ENCODE measurements around the gene C1GALT1. TPM values are rescaled to one million over a fixed set of nuclear protein-coding genes. Genes with fewer than 3 reads are reported as not detected.

Gene C1GALT1
- total RNA-seq, 1 donor from 2014 or later, result 25.2 TPM

DNA sequence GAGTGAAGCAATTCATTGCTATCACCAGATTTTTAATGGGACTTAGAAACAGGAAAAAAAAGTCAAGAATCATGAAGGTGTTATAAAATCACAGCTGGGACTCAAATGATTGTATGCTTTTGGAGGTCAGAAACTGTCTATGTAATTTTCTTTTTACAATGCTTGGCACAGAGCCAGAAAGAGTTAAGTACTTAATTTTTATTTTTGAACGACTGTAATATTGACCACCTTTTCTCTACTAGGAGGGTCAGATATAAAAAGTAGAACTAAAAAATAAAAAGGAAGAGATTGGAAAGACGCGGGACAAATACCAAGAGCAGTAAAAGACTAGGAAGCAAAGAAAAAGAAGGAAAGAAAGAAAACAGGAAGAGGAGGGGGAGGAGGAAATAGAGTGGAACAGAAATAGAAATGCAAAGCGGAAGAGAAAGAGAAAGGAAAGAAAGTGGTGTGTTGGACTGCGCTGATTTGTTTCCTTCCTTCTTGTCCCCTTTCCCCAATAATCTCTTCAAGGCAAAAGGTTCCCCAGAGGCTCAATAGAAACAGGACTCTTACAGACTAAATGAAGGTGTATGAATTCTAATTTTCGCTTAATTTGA lies 23.2 kb upstream of the C1GALT1 start:
- H3K27me3 Mint-ChIP-seq (ENCODE audit: low read depth), result no peaks in the 10 kb centered on the region
- no peaks in the 10 kb centered on the region for H3K36me3 Mint-ChIP-seq (ENCODE audit: low read depth)
- H3K9me3 Mint-ChIP-seq (ENCODE audit: low read depth), result peaks cover 6% of the 10 kb centered on the region
- DNase-seq (ENCODE audit: low spot score), result no peak
- H3K27ac Mint-ChIP-seq (ENCODE audit: unreplicated experiment), result no peak overlapping the region
- H3K4me1 Mint-ChIP-seq (ENCODE audit: low read depth), result peaks cover 27% of the 10 kb centered on the region
- H3K4me3 Mint-ChIP-seq (ENCODE audit: unreplicated experiment), result no peak overlapping the region
- TF ChIP-seq, protein P1, sequence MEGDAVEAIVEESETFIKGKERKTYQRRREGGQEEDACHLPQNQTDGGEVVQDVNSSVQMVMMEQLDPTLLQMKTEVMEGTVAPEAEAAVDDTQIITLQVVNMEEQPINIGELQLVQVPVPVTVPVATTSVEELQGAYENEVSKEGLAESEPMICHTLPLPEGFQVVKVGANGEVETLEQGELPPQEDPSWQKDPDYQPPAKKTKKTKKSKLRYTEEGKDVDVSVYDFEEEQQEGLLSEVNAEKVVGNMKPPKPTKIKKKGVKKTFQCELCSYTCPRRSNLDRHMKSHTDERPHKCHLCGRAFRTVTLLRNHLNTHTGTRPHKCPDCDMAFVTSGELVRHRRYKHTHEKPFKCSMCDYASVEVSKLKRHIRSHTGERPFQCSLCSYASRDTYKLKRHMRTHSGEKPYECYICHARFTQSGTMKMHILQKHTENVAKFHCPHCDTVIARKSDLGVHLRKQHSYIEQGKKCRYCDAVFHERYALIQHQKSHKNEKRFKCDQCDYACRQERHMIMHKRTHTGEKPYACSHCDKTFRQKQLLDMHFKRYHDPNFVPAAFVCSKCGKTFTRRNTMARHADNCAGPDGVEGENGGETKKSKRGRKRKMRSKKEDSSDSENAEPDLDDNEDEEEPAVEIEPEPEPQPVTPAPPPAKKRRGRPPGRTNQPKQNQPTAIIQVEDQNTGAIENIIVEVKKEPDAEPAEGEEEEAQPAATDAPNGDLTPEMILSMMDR (IDR thresholded peaks at IDR 0.05), result no peak

DNA sequence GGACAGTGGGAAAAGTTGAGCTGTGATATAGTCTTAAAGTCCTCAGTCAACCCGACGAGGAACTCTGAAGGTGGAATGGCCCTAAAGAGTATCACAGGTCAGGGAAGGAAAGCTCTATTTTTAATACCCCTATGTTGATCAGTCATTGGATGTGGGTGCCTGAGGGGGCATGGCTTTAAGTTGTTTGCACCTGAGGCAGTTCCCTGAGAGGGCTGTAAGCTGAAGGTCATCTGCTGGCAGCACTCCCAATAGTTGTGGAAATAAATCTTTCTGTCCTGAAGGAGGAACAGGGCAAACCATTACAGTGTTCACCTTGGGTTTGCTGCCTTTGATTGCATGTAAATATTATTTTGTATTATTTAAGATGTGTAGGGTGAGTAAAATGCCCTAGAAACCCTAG lies 17.8 kb upstream of the C1GALT1 start:
- no peak overlapping the region for H3K27ac Mint-ChIP-seq (ENCODE audit: unreplicated experiment)
- peaks cover 4% of the 10 kb centered on the region for H3K9me3 Mint-ChIP-seq (ENCODE audit: low read depth)
- no peaks in the 10 kb centered on the region for H3K36me3 Mint-ChIP-seq (ENCODE audit: low read depth)
- H3K27me3 Mint-ChIP-seq (ENCODE audit: low read depth), result no peaks in the 10 kb centered on the region
- DNase-seq (ENCODE audit: low spot score), result no peak
- no peak overlapping the region for H3K4me3 Mint-ChIP-seq (ENCODE audit: unreplicated experiment)
- H3K4me1 Mint-ChIP-seq (ENCODE audit: low read depth), result peaks cover 12% of the 10 kb centered on the region
- TF ChIP-seq, protein P1 (IDR thresholded peaks at IDR 0.05), result no peak

DNA sequence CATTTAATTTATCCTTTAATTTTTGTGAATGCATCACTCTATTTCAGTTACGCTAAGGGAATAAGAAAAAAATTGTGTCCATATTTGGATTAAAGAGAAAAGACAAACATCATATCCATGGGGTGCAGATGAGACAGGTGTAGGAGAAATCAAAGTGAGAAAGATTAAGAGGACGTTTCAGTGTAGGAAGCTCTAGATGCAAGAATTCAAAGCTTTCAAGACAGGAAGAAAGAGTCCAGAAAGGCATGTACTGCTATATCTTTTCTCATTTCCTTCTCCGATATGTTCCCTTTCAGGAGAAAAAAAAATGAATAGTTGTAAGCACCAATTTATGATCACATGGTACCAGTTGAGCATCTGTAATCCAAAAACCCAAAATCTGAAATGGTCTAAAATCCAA lies 17.0 kb upstream of the C1GALT1 start:
- no peak for DNase-seq (ENCODE audit: low spot score)
- Mint-ChIP-seq H3K9me3 (ENCODE audit: low read depth) (peaks cover 8% of the 10 kb centered on the region), H3K27me3 (ENCODE audit: low read depth) (no peaks in the 10 kb centered on the region), H3K4me1 (ENCODE audit: low read depth) (peaks cover 12% of the 10 kb centered on the region), H3K4me3 (ENCODE audit: unreplicated experiment) (no peak overlapping the region), H3K36me3 (ENCODE audit: low read depth) (peaks cover 2% of the 10 kb centered on the region), H3K27ac (ENCODE audit: unreplicated experiment) (no peak overlapping the region)
- TF ChIP-seq, protein P1 (IDR thresholded peaks at IDR 0.05), result no peak

DNA sequence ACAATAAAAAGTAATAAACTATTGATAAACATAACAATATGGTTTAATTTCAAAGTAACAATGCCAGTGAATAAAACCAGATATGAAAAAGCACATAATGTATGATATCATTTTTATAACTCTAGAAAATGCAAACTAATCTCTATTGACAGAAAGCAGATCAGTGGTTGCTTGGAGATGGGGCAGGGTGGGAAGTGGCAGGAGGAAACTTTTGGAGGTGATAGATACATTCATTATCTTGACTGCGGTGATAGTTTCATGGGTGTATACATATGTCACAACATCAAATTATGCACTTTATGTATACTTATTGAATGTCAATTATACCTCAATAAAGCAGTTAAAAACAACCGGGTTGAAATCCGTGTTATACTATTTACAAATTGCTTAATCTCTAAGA lies 16.0 kb upstream of the C1GALT1 start:
- H3K9me3 Mint-ChIP-seq (ENCODE audit: low read depth), result peaks cover 15% of the 10 kb centered on the region
- no peak for DNase-seq (ENCODE audit: low spot score)
- H3K27me3 Mint-ChIP-seq (ENCODE audit: low read depth), result no peaks in the 10 kb centered on the region
- H3K36me3 Mint-ChIP-seq (ENCODE audit: low read depth), result peaks cover 2% of the 10 kb centered on the region
- H3K4me3 Mint-ChIP-seq (ENCODE audit: unreplicated experiment), result no peak overlapping the region
- TF ChIP-seq, protein P1 (IDR thresholded peaks at IDR 0.05), result no peak
- peaks cover 12% of the 10 kb centered on the region for H3K4me1 Mint-ChIP-seq (ENCODE audit: low read depth)
- no peak overlapping the region for H3K27ac Mint-ChIP-seq (ENCODE audit: unreplicated experiment)

DNA sequence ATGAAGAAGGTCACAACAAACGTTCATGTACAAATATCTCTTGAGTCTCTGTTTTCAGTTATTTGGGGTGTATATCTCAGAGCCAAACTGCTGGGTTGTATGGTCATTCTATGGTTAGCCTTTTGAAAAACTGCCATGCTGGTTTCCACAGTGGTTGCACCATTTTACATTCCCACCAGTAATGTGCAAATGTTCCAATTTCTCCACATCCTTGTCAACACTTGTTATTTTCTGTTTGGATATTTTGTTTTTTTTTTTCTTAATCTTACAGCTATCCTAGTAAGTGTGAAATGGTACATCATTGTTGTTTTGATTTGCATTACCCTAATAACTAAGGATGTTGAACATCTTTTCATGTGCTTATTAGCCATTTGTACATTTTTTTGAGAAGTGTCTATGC lies 13.0 kb upstream of the C1GALT1 start:
- Mint-ChIP-seq H3K4me1 (ENCODE audit: low read depth) (peaks cover 12% of the 10 kb centered on the region), H3K36me3 (ENCODE audit: low read depth) (peaks cover 5% of the 10 kb centered on the region), H3K27me3 (ENCODE audit: low read depth) (no peaks in the 10 kb centered on the region), H3K4me3 (ENCODE audit: unreplicated experiment) (no peak overlapping the region), H3K27ac (ENCODE audit: unreplicated experiment) (no peak overlapping the region), H3K9me3 (ENCODE audit: low read depth) (peaks cover 31% of the 10 kb centered on the region)
- DNase-seq (ENCODE audit: low spot score), result no peak
- TF ChIP-seq, protein P1 (IDR thresholded peaks at IDR 0.05), result no peak
